SK-N-SH treated with all-trans-retinoic acid at 6 μM for 48 hours (cell line): ENCODE measurements around the gene COL25A1.

Experiments
- CREB5 ChIP-seq: fragments of 250-450 bp; sonication (Bioruptor Pico); IDR thresholded peaks from 2 replicates; pipeline ENCODE4 v1.5.1; 2020; ENCODE audit warnings: low read depth, mild to moderate bottlenecking, moderate library complexity
- CSRNP3 ChIP-seq: fragments of 250-450 bp; sonication (Bioruptor Pico); IDR thresholded peaks from 2 replicates; pipeline ENCODE4 v1.5.1; 2021; ENCODE audit warnings: mild to moderate bottlenecking, moderate library complexity
- GLIS3 ChIP-seq: fragments of 250-450 bp; sonication (Bioruptor Pico); IDR thresholded peaks from 2 replicates; pipeline ENCODE4 v1.5.0; 2020; ENCODE audit warnings: mild to moderate bottlenecking, moderate library complexity
- ISL1 ChIP-seq: fragments of 250-450 bp; sonication (Bioruptor Pico); IDR thresholded peaks from 2 replicates; pipeline ENCODE4 v2.1.2; 2022; ENCODE audit warnings: mild to moderate bottlenecking, moderate library complexity
- OSR1 ChIP-seq: fragments of 250-450 bp; sonication (Bioruptor Pico); IDR thresholded peaks from 2 replicates; pipeline ENCODE4 v1.8.0; 2022; ENCODE audit warnings: moderate library complexity, mild to moderate bottlenecking, inconsistent platforms
- PATZ1 ChIP-seq: fragments of 250-450 bp; sonication (Bioruptor Pico); IDR thresholded peaks from 2 replicates; pipeline ENCODE4 v1.8.0; 2020; ENCODE audit warnings: mild to moderate bottlenecking, moderate library complexity, borderline replicate concordance
- POU6F1 ChIP-seq: fragments of 250-450 bp; sonication (Bioruptor Pico); IDR thresholded peaks from 2 replicates; pipeline ENCODE4 v1.8.0; 2021; ENCODE audit warnings: low read depth, mild to moderate bottlenecking, moderate library complexity, borderline replicate concordance
- PPARA ChIP-seq: fragments of 250-450 bp; sonication (Bioruptor Pico); IDR thresholded peaks from 2 replicates; pipeline ENCODE4 v1.5.0; 2020; ENCODE audit warnings: mild to moderate bottlenecking, borderline replicate concordance
- RARB ChIP-seq: fragments of 250-450 bp; sonication (Bioruptor Pico); IDR thresholded peaks from 2 replicates; pipeline ENCODE4 v1.8.0; 2021; ENCODE audit warnings: mild to moderate bottlenecking, moderate library complexity
- TCF4 ChIP-seq: fragments of 250-450 bp; sonication (Bioruptor Pico); IDR thresholded peaks from 2 replicates; pipeline ENCODE4 v1.8.0; 2021; ENCODE audit warnings: mild to moderate bottlenecking, moderate library complexity, borderline replicate concordance
- TSHZ2 ChIP-seq: fragments of 250-450 bp; sonication (Bioruptor Pico); IDR thresholded peaks from 2 replicates; pipeline ENCODE4 v1.5.0; 2020; ENCODE audit warnings: mild to moderate bottlenecking, moderate library complexity
- ZFP30 ChIP-seq: fragments of 450-650 bp; formaldehyde crosslinking; IDR thresholded peaks from 2 replicates; pipeline ENCODE4 v1.5.0; 2022; ENCODE audit warnings: mild to moderate bottlenecking, moderate library complexity
- ZNF8 ChIP-seq: fragments of 450-650 bp; formaldehyde crosslinking; IDR thresholded peaks from 2 replicates; pipeline ENCODE4 v1.5.0; 2020; ENCODE audit warnings: mild to moderate bottlenecking, moderate library complexity

GRCh38 chr4:109301651-109302360 lies 652 bp downstream of the COL25A1 start:
- TF ChIP-seq PATZ1 (CRISPR knock-in tag): no peak
- no peak for TF ChIP-seq TSHZ2 (CRISPR knock-in tag)
- TF ChIP-seq GLIS3 (CRISPR knock-in tag): no peak
- no peak for TF ChIP-seq CSRNP3
- no peak for TF ChIP-seq CREB5 (CRISPR knock-in tag)
- TF ChIP-seq ISL1: no peak
- no peak for TF ChIP-seq RARB (CRISPR knock-in tag)
- TF ChIP-seq ZNF8 (CRISPR knock-in tag): no peak
- TF ChIP-seq POU6F1 (CRISPR knock-in tag): no peak
- no peak for TF ChIP-seq PPARA
- no peak for TF ChIP-seq TCF4 (CRISPR knock-in tag)
- TF ChIP-seq OSR1 (CRISPR knock-in tag): no peak
- TF ChIP-seq ZFP30 (CRISPR knock-in tag): no peak
